ENCODE data around the gene TAF12. TPM values are rescaled to one million over a fixed set of nuclear protein-coding genes. Genes with fewer than 3 reads are reported as not detected.

TAF12 gene
- polyA plus RNA-seq, 1 donor from 2014 or later: 59.3 TPM

GRCh38 chr1:28684937-28685336 lies 42.1 kb upstream of the TAF12 start:
- Histone ChIP-seq H4K20me1 (ENCODE audit: insufficient read depth) (no peaks in the 10 kb centered on the region), H3K9ac (ENCODE audit: low read length) (no peak overlapping the region), H2AFZ (ENCODE audit: low read depth, low read length) (no peak overlapping the region), H3K27ac (ENCODE audit: low read length) (no peak overlapping the region), H3K4me2 (ENCODE audit: low read length) (no peak overlapping the region), H3K27me3 (ENCODE audit: insufficient read depth, low read depth, low read length) (no peaks in the 10 kb centered on the region), H3F3A (ENCODE audit: insufficient read depth, low read length, poor library complexity, severe bottlenecking) (no peaks in the 10 kb centered on the region), H3K9me3 (ENCODE audit: low read length) (no peaks in the 10 kb centered on the region), H3K79me2 (replicated peaks; ENCODE audit: insufficient read depth, low read length) (no peaks in the 10 kb centered on the region), H3K9me2 (ENCODE audit: insufficient read depth, low read length) (no peaks in the 10 kb centered on the region), H3K4me3 (ENCODE audit: low read length) (no peak overlapping the region), H3K36me3 (ENCODE audit: insufficient read depth, low read length) (no peaks in the 10 kb centered on the region)
- TF ChIP-seq RAD21 (conservative IDR thresholded peaks at IDR 0.05) (no peak), POLR2AphosphoS5 (IDR thresholded peaks at IDR 0.05) (no peak), EZH2 (IDR thresholded peaks at IDR 0.05; ENCODE audit: borderline replicate concordance, insufficient read depth, low read length, poor library complexity, severe bottlenecking) (no peak), CTCF (IDR thresholded peaks at IDR 0.05; ENCODE audit: poor library complexity, severe bottlenecking) (no peak), SMC3 (conservative IDR thresholded peaks at IDR 0.05; ENCODE audit: poor library complexity) (no peak), TAF1 (IDR thresholded peaks at IDR 0.05; ENCODE audit: low read depth) (no peak)

GRCh38 chr1:28682840-28683239 lies 40.0 kb upstream of the TAF12 start:
- TF ChIP-seq CTCF (IDR thresholded peaks at IDR 0.05; ENCODE audit: poor library complexity, severe bottlenecking) (no peak), POLR2AphosphoS5 (IDR thresholded peaks at IDR 0.05) (no peak), REST (IDR thresholded peaks at IDR 0.05; ENCODE audit: borderline replicate concordance) (no peak), SMC3 (conservative IDR thresholded peaks at IDR 0.05; ENCODE audit: poor library complexity) (no peak), EP300 (conservative IDR thresholded peaks at IDR 0.05; ENCODE audit: poor library complexity, severe bottlenecking) (no peak), RAD21 (conservative IDR thresholded peaks at IDR 0.05) (no peak), EZH2 (IDR thresholded peaks at IDR 0.05; ENCODE audit: borderline replicate concordance, insufficient read depth, low read length, poor library complexity, severe bottlenecking) (no peak), TAF1 (IDR thresholded peaks at IDR 0.05; ENCODE audit: low read depth) (no peak), MXI1 (conservative IDR thresholded peaks at IDR 0.05; ENCODE audit: poor library complexity, severe bottlenecking) (no peak)
- Histone ChIP-seq H3K4me3 (ENCODE audit: low read length) (no peak overlapping the region), H3K27me3 (ENCODE audit: insufficient read depth, low read depth, low read length) (no peaks in the 10 kb centered on the region), H3K36me3 (ENCODE audit: insufficient read depth, low read length) (no peaks in the 10 kb centered on the region), H3K9me2 (ENCODE audit: insufficient read depth, low read length) (no peaks in the 10 kb centered on the region), H3F3A (ENCODE audit: insufficient read depth, low read length, poor library complexity, severe bottlenecking) (no peaks in the 10 kb centered on the region), H3K9me3 (ENCODE audit: low read length) (no peaks in the 10 kb centered on the region), H4K20me1 (ENCODE audit: insufficient read depth) (no peaks in the 10 kb centered on the region), H3K27ac (ENCODE audit: low read length) (no peak overlapping the region), H3K9ac (ENCODE audit: low read length) (no peak overlapping the region), H3K4me2 (ENCODE audit: low read length) (no peak overlapping the region), H3K79me2 (replicated peaks; ENCODE audit: insufficient read depth, low read length) (no peaks in the 10 kb centered on the region), H2AFZ (ENCODE audit: low read depth, low read length) (no peak overlapping the region)

All from neural cell (in vitro differentiated cells).